ENCODE measurements around the gene PLXNC1. TPM values are rescaled to one million over a fixed set of nuclear protein-coding genes. Genes with fewer than 3 reads are reported as not detected.
A peak's percentile ranks its signal among the peaks of the same experiment; 100 is the strongest.

Gene PLXNC1
- total RNA-seq = under 0.01 TPM in 2 replicates

GRCh38 chr12:94147991-94148738 lies at the start of gene PLXNC1:
TSS of gene PLXNC1 (plus strand) at chr12:94148577. CDS start at chr12:94148972, 395 bp downstream.
- H3K36me3 ChIP-seq (ENCODE audit: control insufficient read depth, insufficient read depth, low read length) = no peaks in the 10 kb centered on the region
- DNase-seq (ENCODE audit: low read depth) (no peak), FAIRE-seq (no peak)
- TF ChIP-seq CTCF (IDR thresholded peaks at IDR 0.05; ENCODE audit: insufficient read depth, low read length, severe bottlenecking) = no peak
- peak within 1 kb of the TSS; percentile 22 for H3K4me3 ChIP-seq (ENCODE audit: low read depth, low read length)
- H3K27me3 ChIP-seq (ENCODE audit: control insufficient read depth, insufficient read depth, low read length) = peaks cover 36% of the 10 kb centered on the region

DNA sequence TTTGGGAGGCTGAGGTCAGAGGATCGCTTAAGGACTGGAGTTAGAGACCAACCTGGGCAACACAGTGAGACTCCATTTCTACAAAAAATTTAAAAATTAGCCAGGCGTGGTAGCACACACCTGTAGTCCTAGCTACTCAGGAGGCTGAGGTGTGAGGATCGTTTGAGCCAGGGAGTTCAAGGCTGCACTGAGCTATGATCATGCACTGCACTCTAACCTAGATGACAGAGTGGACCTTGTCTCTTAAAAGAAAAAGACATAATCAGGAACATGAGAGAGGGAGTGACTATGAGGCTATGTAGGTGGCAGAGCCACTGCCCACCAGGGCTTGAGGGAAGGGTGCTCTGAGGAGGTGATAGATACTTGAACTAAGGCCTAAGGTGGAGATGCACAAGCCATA lies 49.2 kb upstream of the PLXNC1 start:
- Histone ChIP-seq H3K36me3 (ENCODE audit: control insufficient read depth, insufficient read depth, low read length) (no peaks in the 10 kb centered on the region), H3K4me3 (ENCODE audit: low read depth, low read length) (no peak overlapping the region), H3K27me3 (ENCODE audit: control insufficient read depth, insufficient read depth, low read length) (no peaks in the 10 kb centered on the region)
- no peak for FAIRE-seq
- TF ChIP-seq CTCF (IDR thresholded peaks at IDR 0.05; ENCODE audit: insufficient read depth, low read length, severe bottlenecking) = no peak
- DNase-seq (ENCODE audit: low read depth) = no peak

- FAIRE-seq (no peak), DNase-seq (ENCODE audit: low read depth) (no peak)
- TF ChIP-seq CTCF (IDR thresholded peaks at IDR 0.05; ENCODE audit: insufficient read depth, low read length, severe bottlenecking) = no peak
- Histone ChIP-seq H3K4me3 (ENCODE audit: low read depth, low read length) (no peak overlapping the region), H3K36me3 (ENCODE audit: control insufficient read depth, insufficient read depth, low read length) (no peaks in the 10 kb centered on the region), H3K27me3 (ENCODE audit: control insufficient read depth, insufficient read depth, low read length) (no peaks in the 10 kb centered on the region)
Observed at GRCh38 chr12:94099632-94100031, 48.7 kb upstream of the PLXNC1 start.

DNA sequence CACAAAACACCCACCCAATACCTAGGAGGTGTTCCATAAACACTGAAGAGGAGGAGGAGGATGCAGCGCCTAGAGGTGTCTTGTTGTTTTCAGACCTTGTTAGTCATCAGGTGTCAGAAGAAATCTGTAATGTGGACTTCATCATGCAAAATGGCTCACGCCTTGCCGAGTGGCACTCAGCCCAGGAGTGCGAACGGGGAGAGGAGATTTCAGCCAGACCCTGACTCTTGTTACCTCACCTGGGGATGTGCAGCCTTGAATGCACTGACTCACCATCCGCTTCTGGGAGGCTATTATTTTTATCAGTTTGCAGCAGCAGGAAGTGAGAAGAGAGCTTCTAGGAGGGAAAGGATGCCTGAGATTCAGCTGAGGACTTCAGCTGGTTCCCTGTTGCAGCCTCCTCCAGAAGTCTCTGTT lies 48.2 kb upstream of the PLXNC1 start:
- Histone ChIP-seq H3K27me3 (ENCODE audit: control insufficient read depth, insufficient read depth, low read length) (no peaks in the 10 kb centered on the region), H3K36me3 (ENCODE audit: control insufficient read depth, insufficient read depth, low read length) (no peaks in the 10 kb centered on the region), H3K4me3 (ENCODE audit: low read depth, low read length) (no peak overlapping the region)
- no peak for TF ChIP-seq CTCF (IDR thresholded peaks at IDR 0.05; ENCODE audit: insufficient read depth, low read length, severe bottlenecking)
- DNase-seq (ENCODE audit: low read depth) (peak; percentile 93), FAIRE-seq (peak; percentile 97)

DNA sequence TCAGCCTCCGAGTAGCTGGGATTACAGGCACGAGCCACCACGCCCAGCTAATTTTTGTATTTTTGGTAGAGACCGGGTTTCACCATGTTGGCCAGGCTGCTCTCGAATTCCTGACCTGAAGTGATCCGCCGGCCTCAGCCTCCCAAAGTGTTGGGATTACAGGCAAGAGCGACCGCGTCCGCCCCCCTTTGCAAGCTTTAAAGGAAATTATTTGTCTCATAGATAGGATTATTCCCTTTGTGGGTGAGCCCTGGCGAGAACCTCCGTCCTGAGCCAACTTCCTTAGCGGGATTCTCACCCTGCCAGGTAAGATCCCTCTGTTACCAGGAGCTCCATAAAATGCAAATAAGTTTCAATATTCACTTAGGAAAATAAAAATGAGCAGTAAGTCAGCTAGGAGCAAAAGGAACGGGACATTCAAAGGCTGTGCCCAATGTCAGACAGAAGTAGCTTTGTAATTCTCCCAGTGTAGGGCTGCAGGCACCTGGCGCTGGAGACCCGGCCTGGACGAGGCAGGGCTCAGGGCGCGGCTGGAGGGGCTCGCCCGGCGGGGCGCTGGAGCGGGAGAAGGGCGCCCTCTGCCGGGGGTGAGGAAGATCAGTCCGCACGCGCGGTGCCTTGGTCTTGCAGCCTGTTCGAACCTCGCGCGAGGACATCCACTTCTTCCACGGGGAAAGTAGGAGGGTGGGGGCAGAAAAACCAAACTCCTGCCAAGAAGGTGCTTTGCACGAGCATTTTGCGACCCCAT lies 47.2 kb upstream of the PLXNC1 start:
- Histone ChIP-seq H3K27me3 (ENCODE audit: control insufficient read depth, insufficient read depth, low read length) (no peaks in the 10 kb centered on the region), H3K4me3 (ENCODE audit: low read depth, low read length) (peak overlapping the region; percentile 45), H3K36me3 (ENCODE audit: control insufficient read depth, insufficient read depth, low read length) (no peaks in the 10 kb centered on the region)
- DNase-seq (ENCODE audit: low read depth) (peak; percentile 21), FAIRE-seq (no peak)
- TF ChIP-seq CTCF (IDR thresholded peaks at IDR 0.05; ENCODE audit: insufficient read depth, low read length, severe bottlenecking) = peak; percentile 90
